NB4 (cell line): ENCODE results near the gene SOX30.

Experiments used
- MYC ChIP-seq: IDR thresholded peaks from 2 replicates; pipeline ENCODE4 v1.6.1; 2011; ENCODE audit warnings: low read depth, low read length
- TF ChIP-seq, protein P1 (sequence below): IDR thresholded peaks from one replicate; pipeline ENCODE4 v1.5.1; 2012; ENCODE audit warnings: low read depth, low read length

DNA sequence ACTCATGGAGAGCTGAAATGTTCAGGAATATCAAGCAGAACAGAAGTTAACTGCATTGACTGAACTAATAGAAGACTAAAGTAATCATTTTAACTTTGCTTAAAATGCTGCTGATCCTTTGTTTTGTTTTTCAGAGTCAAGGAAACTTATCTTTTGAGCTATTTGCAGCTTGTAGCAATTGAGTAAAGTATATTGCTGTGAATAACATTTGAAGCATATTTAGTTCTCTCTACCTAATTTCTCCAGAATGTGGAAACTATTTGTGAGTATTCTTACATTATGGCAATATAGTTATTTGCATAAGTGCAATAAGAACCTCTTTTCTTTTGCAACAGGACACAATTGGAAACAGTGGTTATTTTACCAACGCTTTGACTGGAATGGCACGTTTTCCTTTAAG, 5.3 kb upstream of the SOX30 start:
- TF ChIP-seq, protein P1, sequence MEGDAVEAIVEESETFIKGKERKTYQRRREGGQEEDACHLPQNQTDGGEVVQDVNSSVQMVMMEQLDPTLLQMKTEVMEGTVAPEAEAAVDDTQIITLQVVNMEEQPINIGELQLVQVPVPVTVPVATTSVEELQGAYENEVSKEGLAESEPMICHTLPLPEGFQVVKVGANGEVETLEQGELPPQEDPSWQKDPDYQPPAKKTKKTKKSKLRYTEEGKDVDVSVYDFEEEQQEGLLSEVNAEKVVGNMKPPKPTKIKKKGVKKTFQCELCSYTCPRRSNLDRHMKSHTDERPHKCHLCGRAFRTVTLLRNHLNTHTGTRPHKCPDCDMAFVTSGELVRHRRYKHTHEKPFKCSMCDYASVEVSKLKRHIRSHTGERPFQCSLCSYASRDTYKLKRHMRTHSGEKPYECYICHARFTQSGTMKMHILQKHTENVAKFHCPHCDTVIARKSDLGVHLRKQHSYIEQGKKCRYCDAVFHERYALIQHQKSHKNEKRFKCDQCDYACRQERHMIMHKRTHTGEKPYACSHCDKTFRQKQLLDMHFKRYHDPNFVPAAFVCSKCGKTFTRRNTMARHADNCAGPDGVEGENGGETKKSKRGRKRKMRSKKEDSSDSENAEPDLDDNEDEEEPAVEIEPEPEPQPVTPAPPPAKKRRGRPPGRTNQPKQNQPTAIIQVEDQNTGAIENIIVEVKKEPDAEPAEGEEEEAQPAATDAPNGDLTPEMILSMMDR: no peak
- TF ChIP-seq MYC: no peak
